ENCODE results near the gene NPHP4. TPM values are rescaled to one million over a fixed set of nuclear protein-coding genes. Genes with fewer than 3 reads are reported as not detected.

The NPHP4 gene
- total RNA-seq, 1 donor from 2014 or later = 4.0 TPM

DNA sequence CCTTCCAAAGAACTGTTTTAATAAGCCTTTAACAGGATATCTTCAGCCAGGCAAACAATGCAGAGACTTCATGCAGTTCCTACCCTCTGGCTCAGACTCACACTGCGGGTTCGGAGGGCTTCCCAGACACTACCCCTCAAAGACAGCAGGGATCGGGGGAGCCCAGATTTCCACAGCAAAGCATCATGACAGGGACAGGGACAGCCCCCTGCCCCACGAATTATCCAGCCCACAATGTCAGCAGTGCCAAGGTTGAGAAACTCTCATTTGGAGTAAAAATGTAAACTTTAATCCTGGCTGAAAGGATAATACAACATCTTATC is 20.1 kb downstream of the NPHP4 start:
- no peak for DNase-seq (ENCODE audit: low read depth, low spot score)

- no peak for DNase-seq (ENCODE audit: low read depth, low spot score)
These were observed 20.6 kb downstream of the NPHP4 start for GRCh38 chr1:5971471-5972197.

DNA sequence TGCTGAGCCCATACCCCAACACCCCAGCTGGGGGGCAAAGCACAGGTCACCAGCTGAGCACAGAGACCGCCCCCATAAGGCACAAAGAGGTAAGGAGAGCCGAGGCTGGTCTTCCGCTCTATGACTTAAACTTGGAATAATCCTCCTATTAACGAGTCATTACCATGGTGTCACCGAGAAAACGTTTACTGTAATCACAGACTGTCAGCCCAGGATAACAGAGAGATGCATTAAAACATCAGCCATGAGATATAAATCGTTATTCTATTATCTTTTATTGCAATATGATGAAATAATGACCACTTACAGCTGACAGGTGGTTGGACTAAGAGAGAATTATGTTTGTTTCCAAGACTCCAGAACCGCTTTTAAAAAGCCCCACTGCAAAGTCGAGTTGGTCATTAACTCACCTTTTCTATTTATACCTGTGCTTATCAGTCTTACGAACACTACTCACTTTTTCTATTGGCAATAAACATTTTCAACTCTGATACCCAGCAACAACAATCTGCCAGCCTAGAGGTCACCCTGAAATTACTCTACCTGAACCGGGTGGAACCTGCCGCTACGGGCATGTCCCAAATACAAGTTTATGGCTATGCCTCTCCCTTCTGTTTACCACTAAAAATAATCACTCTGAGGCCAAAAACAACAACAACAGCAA is 21.5 kb downstream of the NPHP4 start:
- no peak for DNase-seq (ENCODE audit: low read depth, low spot score)

DNA sequence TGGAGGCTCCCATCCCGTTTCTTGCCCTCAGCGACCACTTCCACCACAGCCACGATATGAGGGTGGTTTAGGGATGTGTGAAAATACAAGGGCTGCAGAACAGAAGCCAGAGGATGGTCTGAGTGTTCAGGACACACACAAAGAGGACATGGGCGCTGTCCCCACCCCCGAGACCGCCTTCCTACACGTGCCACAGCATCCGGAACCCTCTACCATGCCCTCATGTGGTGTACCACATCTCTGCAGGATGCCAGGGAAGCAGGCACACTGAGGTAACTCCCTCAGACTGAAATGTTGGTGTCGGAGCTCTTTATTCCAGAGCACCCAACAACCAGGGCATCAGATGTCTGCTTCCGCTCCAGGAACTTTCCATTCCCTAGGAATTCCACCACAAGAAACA is 23.1 kb downstream of the NPHP4 start:
- no peak for DNase-seq (ENCODE audit: low read depth, low spot score)

DNA sequence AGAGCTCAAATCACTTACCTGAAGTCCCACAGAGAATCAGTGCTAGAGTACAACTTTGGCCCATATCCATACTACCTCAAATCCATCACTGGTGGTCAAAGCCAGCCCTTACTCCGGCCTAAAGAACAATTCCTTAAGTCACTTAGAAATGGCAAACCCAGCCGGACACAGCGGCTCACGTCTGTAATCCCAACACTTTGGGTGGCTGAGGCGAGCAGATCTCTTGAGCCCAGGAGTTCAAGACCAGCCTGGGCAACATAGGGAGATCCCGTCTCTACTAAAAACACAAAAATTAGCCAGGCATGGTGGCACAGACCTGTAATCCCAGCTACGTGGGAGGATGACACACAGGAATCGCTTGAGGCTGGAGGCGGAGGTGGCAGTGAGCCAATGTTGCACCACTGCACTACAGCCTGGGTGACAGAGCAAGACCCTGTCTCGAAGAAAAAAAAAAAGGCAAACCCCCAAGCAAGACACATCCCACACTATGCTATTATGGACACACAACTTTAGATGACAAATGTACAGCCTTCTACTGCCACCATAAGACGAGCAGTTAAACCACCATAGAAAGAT is 24.0 kb downstream of the NPHP4 start:
- no peak for DNase-seq (ENCODE audit: low read depth, low spot score)

GRCh38 chr1:5967351-5968160 is 24.7 kb downstream of the NPHP4 start:
- no peak for DNase-seq (ENCODE audit: low read depth, low spot score)

DNA sequence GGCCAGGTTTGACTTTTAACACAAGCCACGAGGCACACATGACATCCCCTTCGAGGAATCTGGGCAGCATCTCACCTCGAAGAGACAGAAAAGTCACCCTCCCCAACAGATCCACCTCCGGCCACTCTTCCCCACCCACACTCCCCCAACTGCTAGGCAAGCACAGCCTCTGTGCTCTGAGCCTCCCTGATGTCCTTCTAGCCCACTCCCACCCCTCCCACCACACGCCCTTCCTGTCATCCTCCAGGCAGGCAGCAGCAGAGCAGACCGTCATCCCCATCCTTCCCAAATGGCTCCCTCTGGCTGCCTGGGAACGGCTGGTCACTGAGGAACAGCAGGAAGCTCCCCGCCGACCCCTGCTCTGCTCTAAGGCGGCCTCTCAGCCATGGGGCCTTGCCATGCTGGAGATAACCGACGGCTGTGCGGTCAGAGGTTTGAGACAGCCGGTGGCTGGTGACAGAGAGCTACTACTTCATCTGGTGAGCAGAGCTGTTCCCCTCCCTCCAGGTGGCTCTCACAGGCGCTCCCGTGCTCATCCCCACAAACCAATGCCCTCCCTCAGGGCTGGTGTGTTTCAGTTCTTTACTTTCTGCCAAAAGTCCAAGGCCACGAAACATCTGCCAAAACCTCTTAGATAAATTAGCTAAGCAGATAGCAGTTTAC is 25.6 kb downstream of the NPHP4 start:
- DNase-seq (ENCODE audit: low read depth, low spot score) = no peak

DNA sequence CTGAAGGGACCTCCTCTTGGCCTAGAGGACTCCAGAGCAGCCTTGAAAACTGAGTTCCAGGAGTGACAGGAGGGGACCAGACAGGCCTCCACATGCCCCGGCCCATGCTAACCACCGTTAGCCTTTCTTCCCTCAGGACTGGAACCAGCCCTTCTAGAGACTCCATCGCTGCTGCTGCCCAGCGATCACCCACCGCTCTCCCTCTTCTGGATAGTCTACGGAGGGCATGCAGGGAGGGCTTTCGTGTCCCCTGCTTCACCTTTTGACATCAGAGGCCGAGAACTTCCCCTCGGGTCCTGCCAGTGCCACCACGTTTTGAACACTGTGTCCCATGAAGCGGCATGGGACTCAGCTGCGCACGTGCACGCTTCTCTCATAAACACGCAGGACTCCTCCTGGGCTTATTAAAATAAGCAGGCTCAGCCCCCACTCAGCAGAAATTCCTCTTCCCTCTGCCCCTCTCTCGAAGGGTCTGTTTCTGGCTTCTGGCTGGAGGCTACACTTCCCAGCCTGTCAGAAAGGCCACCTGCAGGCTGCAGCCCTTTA is 26.6 kb downstream of the NPHP4 start:
- no peak for DNase-seq (ENCODE audit: low read depth, low spot score)

DNA sequence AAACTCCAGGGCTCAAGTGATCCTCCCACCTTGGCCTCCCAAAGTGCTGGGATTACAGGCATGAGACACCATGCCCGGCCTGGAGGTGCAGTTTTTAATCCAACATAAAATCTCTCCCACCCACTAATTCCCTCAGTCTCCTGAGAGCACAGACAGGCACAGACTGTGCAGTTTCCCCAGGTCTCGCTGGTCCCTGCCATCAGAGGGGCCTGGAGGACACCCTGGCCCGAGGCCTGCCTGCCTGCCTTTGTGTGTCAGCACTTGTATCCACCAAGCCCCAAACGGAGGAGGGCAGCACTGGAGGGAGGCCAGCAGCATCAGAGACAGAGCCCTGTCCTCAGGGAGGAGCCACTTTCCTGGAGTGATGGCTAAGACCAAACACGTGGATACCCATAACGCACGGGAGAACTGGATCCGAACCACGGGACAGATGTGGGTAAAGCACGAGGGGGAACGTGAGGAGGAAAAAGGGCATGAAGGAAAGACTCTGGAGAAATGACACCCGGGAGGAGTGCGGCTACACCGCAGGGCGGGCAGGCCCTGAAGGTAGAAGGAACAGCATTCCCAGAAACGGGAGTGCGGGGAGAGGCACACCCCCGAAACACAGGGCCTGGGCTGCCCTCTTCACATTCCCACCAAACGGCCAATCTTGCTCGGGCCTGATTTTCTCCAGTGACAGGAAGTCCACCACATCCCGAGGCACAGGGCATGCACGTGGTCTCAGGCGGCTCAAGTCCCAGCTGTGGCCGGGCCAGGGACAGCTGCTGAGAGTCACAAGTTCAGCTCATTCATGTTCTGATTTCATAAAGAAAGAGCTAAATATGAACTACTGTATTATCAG is 29.7 kb downstream of the NPHP4 start:
- DNase-seq (ENCODE audit: low read depth, low spot score) = no peak

DNA sequence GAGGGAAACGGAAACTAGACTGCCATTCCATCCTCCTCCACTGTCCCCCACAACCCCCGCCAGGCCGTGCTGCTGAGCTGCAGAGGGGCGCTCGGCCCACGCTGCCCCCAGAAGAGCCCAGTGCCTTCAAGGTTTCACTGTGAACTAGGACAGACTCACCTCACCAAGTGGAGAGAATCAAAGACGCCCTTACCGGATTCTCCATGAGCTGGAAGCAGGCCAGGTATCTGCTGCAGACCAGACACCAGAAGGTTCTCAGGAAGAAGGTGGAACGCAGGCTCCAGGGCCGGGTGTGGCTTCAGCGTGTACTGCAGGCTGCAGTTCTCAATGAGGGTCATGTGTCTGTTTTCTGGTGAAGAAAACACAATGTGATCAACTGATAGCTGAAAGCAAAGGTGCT is 30.6 kb downstream of the NPHP4 start:
- no peak for DNase-seq (ENCODE audit: low read depth, low spot score)

DNA sequence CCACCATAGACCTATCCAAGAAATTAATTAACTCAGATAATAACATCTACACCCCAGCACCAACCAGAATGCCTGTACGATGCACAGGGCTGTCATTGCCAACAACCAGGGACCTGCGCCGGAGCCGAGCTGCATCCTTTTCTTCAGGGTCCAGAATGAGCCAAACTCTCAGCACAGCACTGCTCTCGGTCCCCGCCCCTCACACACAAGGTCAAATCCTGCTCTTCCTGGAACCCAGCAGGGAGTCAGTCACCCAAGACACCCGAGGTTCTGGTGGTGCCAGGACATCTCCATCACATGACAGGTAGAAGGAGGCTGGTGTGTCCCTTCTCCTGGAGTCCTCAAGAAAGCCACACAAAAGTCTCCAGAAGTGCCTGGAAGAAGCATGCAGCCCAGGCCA is 31.9 kb downstream of the NPHP4 start:
- DNase-seq (ENCODE audit: low read depth, low spot score) = no peak

DNA sequence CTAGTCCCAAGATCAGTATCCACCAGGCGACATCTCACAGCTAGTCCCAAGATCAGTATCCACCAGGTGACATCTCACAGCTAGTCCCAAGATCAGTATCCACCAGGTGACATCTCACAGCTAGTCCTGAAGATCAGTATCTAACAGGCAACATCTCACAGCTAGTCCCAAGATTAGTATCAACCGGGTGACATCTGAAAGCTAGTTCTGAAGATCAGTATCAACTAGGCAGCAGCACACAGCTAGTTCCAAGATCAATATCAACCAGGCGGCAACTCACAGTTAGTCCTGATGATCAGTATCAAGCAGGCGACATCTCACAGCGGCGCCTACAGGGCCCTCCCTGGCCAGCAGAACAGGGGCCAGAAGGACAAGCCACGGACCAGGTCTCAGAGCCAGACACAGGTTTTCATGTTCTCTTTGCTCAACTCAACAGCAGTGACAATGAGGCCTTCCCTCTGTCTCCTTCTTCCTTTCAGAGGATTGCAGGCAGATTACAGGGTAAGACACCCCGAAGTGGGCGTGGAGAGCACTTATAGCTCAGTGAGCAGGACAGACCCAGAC is 32.5 kb downstream of the NPHP4 start:
- DNase-seq (ENCODE audit: low read depth, low spot score) = no peak

DNA sequence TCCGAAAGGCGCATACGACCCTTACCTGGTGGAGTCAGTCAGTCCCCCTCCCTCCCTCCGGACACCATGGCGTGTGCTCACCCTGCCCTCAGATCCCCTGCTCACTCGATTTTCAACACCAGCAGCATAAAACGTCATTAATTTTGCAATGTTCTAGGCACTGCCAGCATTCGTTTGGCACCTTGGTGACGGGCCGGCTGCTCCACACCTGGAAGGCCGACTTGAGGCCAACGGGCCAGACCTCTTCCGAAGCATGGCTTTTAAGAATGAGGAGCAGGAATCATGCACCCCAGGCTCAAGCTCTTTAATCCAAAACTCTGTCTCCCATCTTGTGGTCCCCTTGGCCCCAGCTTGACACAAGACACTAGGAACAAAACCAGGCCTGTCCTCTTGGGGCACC is 33.1 kb downstream of the NPHP4 start:
- DNase-seq (ENCODE audit: low read depth, low spot score) = no peak

- DNase-seq (ENCODE audit: low read depth, low spot score) = no peak
These were observed 36.0 kb downstream of the NPHP4 start for GRCh38 chr1:5956022-5956830.

- no peak for DNase-seq (ENCODE audit: low read depth, low spot score)
These were observed 36.7 kb downstream of the NPHP4 start for GRCh38 chr1:5955479-5955977.

GRCh38 chr1:5954964-5955363 is 37.3 kb downstream of the NPHP4 start:
- no peak for DNase-seq (ENCODE audit: low read depth, low spot score)

DNA sequence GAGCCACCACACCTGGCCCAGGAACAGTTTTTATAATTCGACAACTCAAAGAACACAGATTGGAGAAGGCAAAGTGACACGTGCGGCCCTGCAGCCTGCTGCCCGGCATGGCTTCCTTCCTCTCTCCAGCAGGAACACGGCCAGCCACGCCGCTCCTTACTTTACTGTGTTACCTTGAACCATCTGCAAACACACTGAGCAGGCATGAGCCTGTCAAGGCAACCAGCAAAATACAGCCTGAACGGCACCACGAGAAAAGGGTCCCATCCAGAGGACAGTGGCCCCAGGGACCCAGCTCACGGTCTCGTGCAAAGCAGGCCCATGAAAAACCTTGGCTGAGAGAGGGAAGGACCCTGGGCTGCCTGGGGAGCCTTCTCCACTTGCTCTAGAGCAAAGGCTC is 38.8 kb downstream of the NPHP4 start:
- DNase-seq (ENCODE audit: low read depth, low spot score) = no peak

- no peak for DNase-seq (ENCODE audit: low read depth, low spot score)
These were observed 40.3 kb downstream of the NPHP4 start for GRCh38 chr1:5951846-5952410.
